ENCODE measurements around the gene MTMR6.

DNA sequence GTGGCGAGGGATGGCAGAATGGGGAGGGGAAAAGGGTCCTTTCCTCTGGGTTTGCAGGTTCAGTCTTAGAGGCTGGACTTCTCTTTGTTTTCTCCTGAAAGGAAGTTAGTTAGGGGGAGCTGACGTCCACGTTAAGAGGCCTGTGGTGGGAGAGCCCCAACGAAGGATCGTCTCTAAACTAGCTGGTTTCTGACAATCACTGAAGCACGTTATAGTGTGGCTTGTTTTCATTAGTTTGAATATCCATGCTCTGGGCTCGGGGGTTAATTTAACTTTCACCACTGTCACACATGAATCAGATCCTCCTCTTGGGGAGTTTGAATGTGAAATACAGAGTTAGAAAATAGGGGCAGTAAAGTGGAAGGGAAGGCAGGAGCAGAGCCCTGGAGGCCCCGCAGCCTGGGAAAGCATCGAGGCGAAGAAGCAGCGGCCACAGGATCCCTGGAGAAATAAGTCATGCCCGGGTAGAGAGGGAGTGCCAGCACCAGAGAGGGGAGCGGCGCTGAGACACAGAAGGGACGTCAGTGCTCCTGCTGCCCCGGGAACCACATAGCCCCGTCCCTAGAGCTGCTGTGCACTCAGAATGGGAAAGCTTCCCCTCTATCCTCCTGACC is 84.1 kb downstream of the MTMR6 start:
- TF ChIP-seq, protein P1, sequence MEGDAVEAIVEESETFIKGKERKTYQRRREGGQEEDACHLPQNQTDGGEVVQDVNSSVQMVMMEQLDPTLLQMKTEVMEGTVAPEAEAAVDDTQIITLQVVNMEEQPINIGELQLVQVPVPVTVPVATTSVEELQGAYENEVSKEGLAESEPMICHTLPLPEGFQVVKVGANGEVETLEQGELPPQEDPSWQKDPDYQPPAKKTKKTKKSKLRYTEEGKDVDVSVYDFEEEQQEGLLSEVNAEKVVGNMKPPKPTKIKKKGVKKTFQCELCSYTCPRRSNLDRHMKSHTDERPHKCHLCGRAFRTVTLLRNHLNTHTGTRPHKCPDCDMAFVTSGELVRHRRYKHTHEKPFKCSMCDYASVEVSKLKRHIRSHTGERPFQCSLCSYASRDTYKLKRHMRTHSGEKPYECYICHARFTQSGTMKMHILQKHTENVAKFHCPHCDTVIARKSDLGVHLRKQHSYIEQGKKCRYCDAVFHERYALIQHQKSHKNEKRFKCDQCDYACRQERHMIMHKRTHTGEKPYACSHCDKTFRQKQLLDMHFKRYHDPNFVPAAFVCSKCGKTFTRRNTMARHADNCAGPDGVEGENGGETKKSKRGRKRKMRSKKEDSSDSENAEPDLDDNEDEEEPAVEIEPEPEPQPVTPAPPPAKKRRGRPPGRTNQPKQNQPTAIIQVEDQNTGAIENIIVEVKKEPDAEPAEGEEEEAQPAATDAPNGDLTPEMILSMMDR (conservative IDR thresholded peaks at IDR 0.05; ENCODE audit: low read depth, low read length): no peak
- no peak for TF ChIP-seq EZH2 (IDR thresholded peaks at IDR 0.05; ENCODE audit: borderline replicate concordance, low read depth, low read length, poor library complexity, severe bottlenecking)
